ENCODE data around the gene SH3RF1. TPM values are rescaled to one million over a fixed set of nuclear protein-coding genes. Genes with fewer than 3 reads are reported as not detected.

Gene SH3RF1
- total RNA-seq, 1 experiment from 2014 or later: 11.5 TPM

- intact Hi-C loops (cut with micrococcal nuclease; ENCODE audit: unreplicated experiment): no loop called here
- no peaks in the 10 kb centered on the region for H3K9me3 ChIP-seq (ENCODE audit: control insufficient read depth, insufficient read depth, low read depth, low read length)
- BruUV-seq (replicated peaks): no TSS peak
- TF ChIP-seq POLR2AphosphoS5 (IDR thresholded peaks at IDR 0.05; ENCODE audit: low read depth, low read length) (no peak), REST (IDR thresholded peaks at IDR 0.05; ENCODE audit: insufficient read depth in 1 of 2, low read depth in 2 of 2, low read length in 1 of 2) (no peak), SIN3A (IDR thresholded peaks at IDR 0.05; ENCODE audit: borderline replicate concordance, insufficient read depth, low read depth, low read length) (no peak), TCF7L2 (IDR thresholded peaks at IDR 0.05; ENCODE audit: low read depth, low read length) (no peak)
- TF ChIP-seq, protein P1, sequence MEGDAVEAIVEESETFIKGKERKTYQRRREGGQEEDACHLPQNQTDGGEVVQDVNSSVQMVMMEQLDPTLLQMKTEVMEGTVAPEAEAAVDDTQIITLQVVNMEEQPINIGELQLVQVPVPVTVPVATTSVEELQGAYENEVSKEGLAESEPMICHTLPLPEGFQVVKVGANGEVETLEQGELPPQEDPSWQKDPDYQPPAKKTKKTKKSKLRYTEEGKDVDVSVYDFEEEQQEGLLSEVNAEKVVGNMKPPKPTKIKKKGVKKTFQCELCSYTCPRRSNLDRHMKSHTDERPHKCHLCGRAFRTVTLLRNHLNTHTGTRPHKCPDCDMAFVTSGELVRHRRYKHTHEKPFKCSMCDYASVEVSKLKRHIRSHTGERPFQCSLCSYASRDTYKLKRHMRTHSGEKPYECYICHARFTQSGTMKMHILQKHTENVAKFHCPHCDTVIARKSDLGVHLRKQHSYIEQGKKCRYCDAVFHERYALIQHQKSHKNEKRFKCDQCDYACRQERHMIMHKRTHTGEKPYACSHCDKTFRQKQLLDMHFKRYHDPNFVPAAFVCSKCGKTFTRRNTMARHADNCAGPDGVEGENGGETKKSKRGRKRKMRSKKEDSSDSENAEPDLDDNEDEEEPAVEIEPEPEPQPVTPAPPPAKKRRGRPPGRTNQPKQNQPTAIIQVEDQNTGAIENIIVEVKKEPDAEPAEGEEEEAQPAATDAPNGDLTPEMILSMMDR (IDR thresholded peaks at IDR 0.05): no peak
- ChIA-PET CTCF (no interaction called here), POLR2A (no interaction called here)
- H3K4me3 ChIP-seq (ENCODE audit: low read depth in 2 of 2, low read length in 2 of 2): no peak overlapping the region
- no peak for DNase-seq (ENCODE audit: low read depth, low spot score)
- in situ Hi-C loops (cut with HindIII; ENCODE audit: low pct_unique_long_range_greater_than_20kb, low sequenced_read_pairs): no loop called here
- H3K36me3 ChIP-seq (ENCODE audit: control insufficient read depth, insufficient read depth, low read length): no peaks in the 10 kb centered on the region; the same call in 1 of the 2 replicates
- H3K4me1 ChIP-seq (ENCODE audit: control insufficient read depth, insufficient read depth, low read length): no peaks in the 10 kb centered on the region
- no peaks in the 10 kb centered on the region for H3K27me3 ChIP-seq (ENCODE audit: control insufficient read depth, insufficient read depth, low read length)
- H3K27ac ChIP-seq (ENCODE audit: low read length): no peak overlapping the region
- ATAC-seq: no peak
Observed at GRCh38 chr4:169106696-169107229, 164.0 kb downstream of the SH3RF1 start.

GRCh38 chr4:169105620-169106019 is 165.1 kb downstream of the SH3RF1 start:
- no peak overlapping the region for H3K27ac ChIP-seq (ENCODE audit: low read length)
- CTCF ChIA-PET: no interaction called here
- H3K4me3 ChIP-seq (ENCODE audit: low read depth in 2 of 2, low read length in 2 of 2): no peak overlapping the region
- H3K4me1 ChIP-seq (ENCODE audit: control insufficient read depth, insufficient read depth, low read length): no peaks in the 10 kb centered on the region; the same call in 1 of the 2 replicates
- no peaks in the 10 kb centered on the region for H3K9me3 ChIP-seq (ENCODE audit: control insufficient read depth, insufficient read depth, low read depth, low read length)
- intact Hi-C loops (cut with micrococcal nuclease; ENCODE audit: unreplicated experiment): no loop called here
- no TSS peak for BruUV-seq (replicated peaks)
- POLR2A ChIA-PET: no interaction called here
- H3K27me3 ChIP-seq (ENCODE audit: control insufficient read depth, insufficient read depth, low read length): no peaks in the 10 kb centered on the region
- in situ Hi-C loops (cut with HindIII; ENCODE audit: low pct_unique_long_range_greater_than_20kb, low sequenced_read_pairs): no loop called here
- DNase-seq (ENCODE audit: low read depth, low spot score) (no peak), ATAC-seq (no peak)
- no peaks in the 10 kb centered on the region; the same call in 1 of the 2 replicates for H3K36me3 ChIP-seq (ENCODE audit: control insufficient read depth, insufficient read depth, low read length)
- TF ChIP-seq REST (IDR thresholded peaks at IDR 0.05; ENCODE audit: insufficient read depth in 1 of 2, low read depth in 2 of 2, low read length in 1 of 2): no peak
- TF ChIP-seq, protein P1 (IDR thresholded peaks at IDR 0.05): no peak
